ENCODE measurements around the gene ALDH18A1. TPM values are rescaled to one million over a fixed set of nuclear protein-coding genes. Genes with fewer than 3 reads are reported as not detected.

Gene ALDH18A1
- polyA plus RNA-seq, 3 donors: 12.1 to 26.6 (median 12.4) TPM

DNA sequence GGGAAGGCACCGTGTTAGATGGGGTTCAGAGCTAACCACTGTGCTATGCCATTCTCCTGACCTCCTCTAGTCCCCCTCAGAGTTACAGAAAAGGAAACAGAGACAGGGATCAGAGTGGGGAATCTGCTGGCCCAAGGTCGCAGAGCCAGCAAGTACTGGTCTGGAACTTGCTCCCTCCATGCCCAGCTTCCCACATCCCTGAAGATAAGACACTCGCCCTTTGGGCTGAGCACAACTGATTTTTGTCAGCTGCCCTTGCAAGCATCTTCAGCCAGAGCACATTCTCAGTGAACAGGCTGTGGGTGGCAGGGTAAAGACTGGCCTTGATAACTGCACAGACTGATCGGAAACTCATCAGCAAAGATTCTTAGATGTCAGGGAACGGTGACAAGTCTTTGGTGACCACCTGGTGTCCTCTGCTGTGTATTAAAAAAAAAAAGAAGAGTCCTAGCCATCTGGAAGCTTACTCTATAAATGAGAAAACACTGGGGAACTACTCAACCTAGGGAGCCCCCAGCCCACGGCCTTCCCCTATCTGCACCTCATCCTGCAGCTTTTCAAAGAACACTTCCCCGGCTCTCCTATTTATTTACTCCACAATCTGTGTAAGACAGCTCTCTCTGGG lies 94.1 kb downstream of the ALDH18A1 start:
- 63 to 84% (median 82%) methylated on average over 7 of the region's 7 CpGs for WGBS, 3 donors
- H3K27ac ChIP-seq (ENCODE audit: low read depth, low read length): no peak overlapping the region

DNA sequence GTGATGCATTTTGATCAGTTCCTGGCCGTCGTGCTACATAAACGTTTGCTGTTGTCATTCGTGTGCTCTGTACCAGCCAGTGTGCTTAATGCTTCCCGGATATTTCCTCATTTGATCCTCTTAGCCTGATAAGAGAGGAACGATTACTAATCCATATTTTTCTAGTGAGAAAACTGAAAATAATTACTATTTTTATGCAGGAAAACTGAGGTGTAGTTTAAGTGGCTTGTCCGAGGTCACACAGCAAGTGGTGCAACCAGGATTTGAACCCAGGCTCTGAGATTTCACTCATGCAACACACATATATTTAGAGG lies 94.7 kb downstream of the ALDH18A1 start:
- WGBS, 3 donors: 42 to 53% (median 50%) methylated on average over 7 of the region's 7 CpGs
- H3K27ac ChIP-seq (ENCODE audit: low read depth, low read length): no peak overlapping the region

DNA sequence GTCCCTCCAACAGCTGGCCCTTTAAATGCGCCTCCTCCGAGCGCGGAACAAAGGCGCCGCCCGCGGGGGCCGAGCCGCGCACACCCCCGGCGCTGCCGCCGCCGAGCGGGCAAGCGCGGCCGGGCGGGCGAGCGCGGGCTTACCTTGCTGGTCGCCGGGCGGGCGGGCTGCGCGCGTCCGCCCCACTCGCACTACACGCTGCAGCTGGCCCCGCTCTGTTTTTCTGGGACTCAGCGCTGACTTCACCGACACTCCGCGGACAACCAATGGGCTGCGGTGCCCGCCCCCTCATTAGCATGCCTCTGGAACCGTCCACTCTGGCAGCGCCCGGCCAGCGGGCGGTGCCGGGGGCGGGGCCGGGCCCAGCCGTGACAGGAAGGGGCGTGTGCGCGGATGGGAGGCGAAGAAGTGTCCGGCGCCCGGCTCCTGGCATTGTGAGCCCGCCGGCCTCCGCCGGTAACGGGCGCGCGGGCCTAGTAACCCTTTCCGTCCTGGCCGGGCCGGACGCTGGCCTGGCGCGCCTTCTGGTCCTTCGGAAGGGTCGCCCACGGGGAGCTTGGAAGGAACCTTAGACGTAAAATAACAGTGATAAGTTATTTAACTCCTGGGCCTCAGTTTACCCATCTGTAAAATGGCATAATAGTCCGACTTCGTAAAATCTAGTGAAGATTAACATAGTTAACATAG lies 95.2 kb downstream of the ALDH18A1 start, which contains the start of gene SORBS1:
TSS of gene SORBS1 (minus strand) at position 195 of the 687 bp plus-strand sequence. CDS start 120,236 bp downstream, outside the sequence.
- no peak within 1 kb of the TSS for H3K27ac ChIP-seq (ENCODE audit: low read depth, low read length)
- whole genome bisulfite sequencing, 3 donors: 1% methylated on average over 74 to 77 of the region's 77 CpGs

DNA sequence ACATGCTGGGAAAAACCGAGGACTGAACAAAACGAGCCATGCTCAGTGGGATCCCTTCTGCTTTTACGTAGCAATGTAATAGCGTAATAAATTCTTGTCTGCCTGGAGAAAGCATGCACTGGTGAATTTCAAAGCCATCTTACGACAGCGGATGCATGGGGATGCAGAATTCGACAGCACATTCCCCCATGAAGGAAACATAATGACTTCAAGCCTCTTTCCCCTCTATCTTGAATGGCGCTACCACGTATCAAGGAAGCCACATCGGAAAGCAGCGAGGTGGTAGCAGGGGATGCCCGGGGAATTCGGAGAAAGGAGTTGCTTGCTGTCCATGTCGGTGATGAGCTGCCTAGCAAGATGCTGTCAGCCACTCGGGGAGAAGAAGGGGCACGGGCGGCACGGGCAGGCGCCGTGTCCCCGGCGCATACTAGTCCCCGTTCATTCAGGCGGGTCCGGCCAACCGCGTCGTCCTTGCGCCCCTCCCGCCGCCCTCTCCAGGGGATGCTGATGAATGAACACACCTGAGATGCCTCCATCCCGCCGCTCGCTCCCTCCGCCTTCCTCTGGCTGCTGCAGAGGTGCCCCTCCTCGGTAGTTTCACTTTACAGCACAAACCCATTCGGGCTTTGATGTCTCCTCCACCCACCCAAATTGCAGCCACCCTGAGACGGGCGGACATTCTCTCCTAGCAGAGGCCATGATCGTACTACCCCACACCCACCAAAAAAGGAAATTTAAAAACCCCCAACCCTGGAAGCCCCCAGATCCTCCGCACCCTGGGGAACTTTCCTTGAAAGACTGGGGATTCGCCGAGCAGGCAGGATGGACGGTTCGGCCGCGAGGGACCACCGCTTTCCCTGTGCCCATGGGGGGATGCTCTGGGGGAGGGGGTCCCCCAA lies 96.0 kb downstream of the ALDH18A1 start:
- 3 to 4% (median 3%) methylated on average over 47 to 48 of the region's 48 CpGs for WGBS, 3 donors
- H3K27ac ChIP-seq (ENCODE audit: low read depth, low read length): no peak overlapping the region

DNA sequence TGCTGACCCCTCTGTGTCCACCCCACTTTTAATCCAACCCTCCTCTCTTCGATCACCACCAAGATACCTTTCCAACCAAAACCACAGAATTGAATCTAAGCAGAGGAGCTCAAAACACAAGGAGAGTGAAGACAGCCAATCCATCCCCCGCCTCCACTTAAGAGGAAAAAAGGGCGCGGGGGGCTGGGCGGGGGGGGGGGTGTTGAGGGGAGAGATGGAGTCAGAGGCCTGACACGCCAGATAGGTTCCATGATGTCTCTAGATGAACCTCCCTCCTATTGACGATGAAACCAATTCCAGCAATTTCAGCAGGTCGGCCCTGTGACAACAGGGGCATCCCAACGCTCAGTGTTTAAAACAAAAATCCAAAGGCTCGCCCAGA lies 96.6 kb downstream of the ALDH18A1 start:
- WGBS, 3 donors: 57 to 61% (median 60%) methylated on average over 10 of the region's 10 CpGs
- no peak overlapping the region for H3K27ac ChIP-seq (ENCODE audit: low read depth, low read length)

DNA sequence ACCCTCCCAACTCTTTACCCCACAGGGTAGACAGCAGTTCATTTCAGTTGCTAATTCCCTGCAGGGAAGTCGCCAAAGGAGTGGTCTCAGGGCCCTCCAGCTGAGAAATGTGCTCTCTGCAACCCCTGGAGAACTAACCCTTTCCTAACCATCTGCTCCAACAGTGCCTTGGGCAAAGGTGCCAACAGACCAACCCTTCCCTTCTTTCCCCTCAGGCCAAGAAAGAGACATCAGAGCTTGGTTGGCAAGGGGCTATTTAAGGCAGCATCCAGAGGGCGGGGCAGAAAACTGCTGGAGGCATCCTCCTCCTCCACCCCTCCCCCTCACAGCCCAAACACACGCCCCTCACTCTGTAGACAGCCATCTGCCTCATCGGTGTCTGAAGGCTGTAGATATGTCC lies 97.0 kb downstream of the ALDH18A1 start:
- WGBS, 3 donors: 67 to 72% (median 70%) methylated on average over 4 of the region's 4 CpGs
- no peak overlapping the region for H3K27ac ChIP-seq (ENCODE audit: low read depth, low read length)

DNA sequence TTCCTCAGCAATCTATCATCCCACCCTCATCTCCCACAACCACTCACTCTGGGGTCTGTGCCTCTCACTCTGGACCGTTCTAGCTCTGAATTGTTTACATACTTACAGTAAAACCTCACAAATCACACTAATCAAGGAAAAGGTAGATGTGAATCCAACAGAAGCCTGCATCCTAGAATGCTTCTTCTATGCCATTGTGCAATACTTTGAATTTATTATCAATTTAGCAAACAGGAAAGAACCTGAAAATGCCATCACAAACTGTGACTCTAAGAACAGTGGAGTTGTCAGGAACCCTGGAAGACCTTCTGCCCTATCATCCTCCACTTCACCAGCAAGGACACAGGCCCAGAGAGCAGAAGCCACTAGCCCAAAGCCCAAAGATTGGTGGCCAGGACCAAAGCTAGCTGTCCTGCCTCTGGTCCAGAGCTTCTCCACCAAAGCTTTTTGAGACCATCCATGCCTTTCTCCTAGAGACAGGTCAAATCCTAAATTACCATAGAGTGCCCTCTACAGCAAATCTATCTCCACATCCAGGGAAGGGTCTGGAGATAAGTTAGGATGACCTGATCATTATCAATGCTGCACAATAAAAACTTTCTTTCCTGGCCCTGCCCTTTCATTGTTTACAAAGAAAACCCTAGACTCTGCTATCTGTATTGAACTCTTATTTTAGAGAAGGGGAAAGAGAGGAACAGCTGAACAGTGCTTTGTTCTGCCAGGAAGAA lies 97.8 kb downstream of the ALDH18A1 start:
- WGBS, 3 donors: 60 to 89% (median 75%) methylated on average over 1 of the region's 1 CpG
- H3K27ac ChIP-seq (ENCODE audit: low read depth, low read length): no peak overlapping the region

DNA sequence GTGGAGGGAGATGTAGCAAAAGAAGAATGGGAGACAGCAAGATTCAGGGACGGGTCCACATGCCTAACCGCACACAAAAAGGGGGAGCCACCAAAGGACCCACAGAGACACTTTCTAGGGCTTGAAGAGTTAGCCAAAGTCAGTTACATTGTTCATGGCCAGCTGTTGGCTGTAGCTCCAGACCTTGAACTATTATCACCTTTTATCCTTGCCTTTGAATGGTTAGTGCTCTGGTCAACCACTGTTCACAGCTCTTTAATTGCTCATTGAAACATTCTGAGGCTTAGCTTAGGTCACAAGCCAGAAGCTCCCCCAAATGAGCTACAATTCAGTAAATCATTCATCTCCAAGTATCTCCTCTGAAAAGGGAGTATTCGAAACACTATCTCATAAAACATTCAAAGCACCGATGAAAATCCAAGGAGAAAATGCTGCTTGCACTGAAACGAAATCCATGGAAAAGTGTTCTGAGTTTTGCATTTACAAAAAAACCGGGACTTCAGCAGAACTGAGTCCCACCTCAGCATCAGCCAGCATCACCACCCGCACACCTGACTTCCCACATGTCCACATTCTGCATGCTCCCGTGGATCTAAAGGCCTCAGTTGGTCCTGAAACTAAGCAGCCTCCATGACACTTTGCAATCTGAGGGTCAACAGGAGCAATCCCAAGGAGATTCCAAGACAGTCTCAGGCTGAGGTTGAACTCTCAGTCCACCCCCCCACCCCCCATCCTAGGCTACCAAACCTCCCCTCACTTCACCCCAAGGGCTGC lies 99.3 kb downstream of the ALDH18A1 start:
- H3K27ac ChIP-seq (ENCODE audit: low read depth, low read length): no peak overlapping the region
- 77 to 82% (median 80%) methylated on average over 8 of the region's 8 CpGs for WGBS, 3 donors

Other genes starting within 250 kb of the ALDH18A1 start
- 100 to 1,000 TPM in 1 of 3 donors, 10 to 100 TPM in 2; 25.4 to 508 (median 85.4) TPM for gene SORBS1, start 95.3 kb downstream of the ALDH18A1 start, polyA plus RNA-seq
- gene TCTN3, start 37.2 kb upstream of the ALDH18A1 start, polyA plus RNA-seq: 10 to 100 TPM; 13.4 to 16.9 (median 14.3) TPM
- gene ENTPD1, start 99.5 kb upstream of the ALDH18A1 start, polyA plus RNA-seq: 1 to 10 TPM; 1.6 to 8.8 (median 7.2) TPM